ENCODE measurements around the gene USP5.

GRCh38 chr12:6830286-6830890 is 21.6 kb upstream of the USP5 start:
- TF ChIP-seq CTCF (IDR thresholded peaks at IDR 0.05) (no peak), EZH2 (IDR thresholded peaks at IDR 0.05) (no peak)

All from neural progenitor cell (in vitro differentiated cells).